DND-41 (cell line): ENCODE results near the gene MAP4K3.

ENCODE experiments used
- ATAC-seq: fragments of 200-7000 bp; cut with Tn5 transposase; 3 replicates; pipeline ENCODE4 v1.9.1; 2021; ENCODE audit warnings: low read depth; ENCODE audit not compliant: insufficient read depth
- DNase-seq: peaks from one replicate; pipeline ENCODE4 v3.0.0-alpha.2; 2020
- H2AFZ ChIP-seq: 2 replicates; pipeline ENCODE4 v1.6.0; 2012; ENCODE audit warnings: low read depth, low read length
- H3K27ac ChIP-seq: 2 replicates; pipeline ENCODE4 v1.5.1; 2012; ENCODE audit warnings: low read length, inconsistent platforms
- H3K27me3 ChIP-seq: fragments of 200-600 bp; sonication (generic); 2 replicates; pipeline ENCODE4 v1.6.0; 2012; ENCODE audit warnings: low read length, mild to moderate bottlenecking, inconsistent platforms; ENCODE audit not compliant: insufficient read depth, poor library complexity
- H3K36me3 ChIP-seq: 2 replicates; pipeline ENCODE4 v1.5.1; 2012; ENCODE audit warnings: low read length, inconsistent platforms; ENCODE audit not compliant: insufficient read depth
- H3K4me1 ChIP-seq: 2 replicates; pipeline ENCODE4 v1.5.1; 2012; ENCODE audit warnings: mild to moderate bottlenecking, low read length; ENCODE audit not compliant: insufficient read depth
- H3K4me2 ChIP-seq: 2 replicates; pipeline ENCODE4 v1.6.0; 2012; ENCODE audit warnings: mild to moderate bottlenecking, moderate library complexity, low read length, inconsistent platforms; ENCODE audit not compliant: insufficient read depth
- H3K4me3 ChIP-seq, 2 experiments: fragments of 200-600 bp in 1 of 2; shearing (Covaris generic) in 1 of 2; 2 replicates each; pipeline ENCODE4 v1.5.1; 2012 to 2016; ENCODE audit warnings: inconsistent platforms in 2 of 2, low read length in 2 of 2, mild to moderate bottlenecking in 2 of 2, low read depth in 1 of 2, moderate library complexity in 1 of 2
- H3K79me2 ChIP-seq: 2 replicates; pipeline ENCODE4 v1.6.0; 2012; ENCODE audit warnings: low read length, inconsistent platforms; ENCODE audit not compliant: insufficient read depth
- H3K9ac ChIP-seq: 2 replicates; pipeline ENCODE4 v1.6.0; 2012; ENCODE audit warnings: low read depth, mild to moderate bottlenecking, inconsistent platforms, low read length, moderate library complexity
- H3K9me3 ChIP-seq: 2 replicates; pipeline ENCODE4 v1.5.1; 2012; ENCODE audit warnings: low read length, moderate library complexity, mild to moderate bottlenecking, inconsistent platforms; ENCODE audit not compliant: insufficient read depth, severe bottlenecking
- H4K20me1 ChIP-seq: 2 replicates; pipeline ENCODE4 v1.6.0; 2012; ENCODE audit warnings: low read length; ENCODE audit not compliant: insufficient read depth
- EZH2 ChIP-seq: IDR thresholded peaks from 3 replicates; pipeline ENCODE4 v1.6.1; 2012; ENCODE audit warnings: borderline replicate concordance, low read depth, mild to moderate bottlenecking, moderate library complexity, low read length, inconsistent platforms; ENCODE audit not compliant: severe bottlenecking
- TF ChIP-seq, protein P1 (sequence below): IDR thresholded peaks from 2 replicates; pipeline ENCODE4 v1.5.1; 2012; ENCODE audit warnings: borderline replicate concordance, low read length, moderate library complexity, mild to moderate bottlenecking; ENCODE audit not compliant: poor library complexity, severe bottlenecking; ENCODE audit errors: extremely low read depth

MAP4K3 gene

DNA sequence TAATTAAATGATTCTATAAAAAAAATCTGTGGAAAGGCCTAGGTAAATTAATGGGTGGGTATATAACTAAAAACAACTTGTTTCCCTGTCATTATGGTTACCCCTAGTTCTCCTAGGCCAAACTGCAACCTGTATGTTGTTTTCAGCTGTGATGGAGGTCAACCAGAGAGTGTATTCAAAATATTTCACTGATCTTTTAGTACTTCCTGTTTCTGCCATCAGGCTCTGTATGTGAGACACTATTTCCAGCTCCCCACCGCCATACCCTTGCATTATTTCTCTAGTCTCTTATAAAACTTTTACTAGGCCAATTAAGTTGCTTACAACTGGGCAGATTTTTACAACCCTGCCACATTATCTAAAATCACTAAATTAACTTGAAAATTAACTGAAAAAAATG is 172.4 kb downstream of the MAP4K3 start:
- no peak overlapping the region for H3K27ac ChIP-seq
- ATAC-seq, result no peak
- H4K20me1 ChIP-seq, result no peaks in the 10 kb centered on the region
- DNase-seq, result no peak
- H3K9ac ChIP-seq, result no peak overlapping the region
- H3K36me3 ChIP-seq, result peaks cover 34% of the 10 kb centered on the region; the same call in 1 of the 2 replicates
- H3K9me3 ChIP-seq, result no peaks in the 10 kb centered on the region
- TF ChIP-seq EZH2, result no peak
- TF ChIP-seq, protein P1, sequence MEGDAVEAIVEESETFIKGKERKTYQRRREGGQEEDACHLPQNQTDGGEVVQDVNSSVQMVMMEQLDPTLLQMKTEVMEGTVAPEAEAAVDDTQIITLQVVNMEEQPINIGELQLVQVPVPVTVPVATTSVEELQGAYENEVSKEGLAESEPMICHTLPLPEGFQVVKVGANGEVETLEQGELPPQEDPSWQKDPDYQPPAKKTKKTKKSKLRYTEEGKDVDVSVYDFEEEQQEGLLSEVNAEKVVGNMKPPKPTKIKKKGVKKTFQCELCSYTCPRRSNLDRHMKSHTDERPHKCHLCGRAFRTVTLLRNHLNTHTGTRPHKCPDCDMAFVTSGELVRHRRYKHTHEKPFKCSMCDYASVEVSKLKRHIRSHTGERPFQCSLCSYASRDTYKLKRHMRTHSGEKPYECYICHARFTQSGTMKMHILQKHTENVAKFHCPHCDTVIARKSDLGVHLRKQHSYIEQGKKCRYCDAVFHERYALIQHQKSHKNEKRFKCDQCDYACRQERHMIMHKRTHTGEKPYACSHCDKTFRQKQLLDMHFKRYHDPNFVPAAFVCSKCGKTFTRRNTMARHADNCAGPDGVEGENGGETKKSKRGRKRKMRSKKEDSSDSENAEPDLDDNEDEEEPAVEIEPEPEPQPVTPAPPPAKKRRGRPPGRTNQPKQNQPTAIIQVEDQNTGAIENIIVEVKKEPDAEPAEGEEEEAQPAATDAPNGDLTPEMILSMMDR, result no peak
- no peak overlapping the region for H2AFZ ChIP-seq
- H3K79me2 ChIP-seq, result no peaks in the 10 kb centered on the region
- no peaks in the 10 kb centered on the region for H3K27me3 ChIP-seq
- H3K4me2 ChIP-seq, result no peak overlapping the region
- no peaks in the 10 kb centered on the region for H3K4me1 ChIP-seq
- H3K4me3 ChIP-seq, result no peak overlapping the region

DNA sequence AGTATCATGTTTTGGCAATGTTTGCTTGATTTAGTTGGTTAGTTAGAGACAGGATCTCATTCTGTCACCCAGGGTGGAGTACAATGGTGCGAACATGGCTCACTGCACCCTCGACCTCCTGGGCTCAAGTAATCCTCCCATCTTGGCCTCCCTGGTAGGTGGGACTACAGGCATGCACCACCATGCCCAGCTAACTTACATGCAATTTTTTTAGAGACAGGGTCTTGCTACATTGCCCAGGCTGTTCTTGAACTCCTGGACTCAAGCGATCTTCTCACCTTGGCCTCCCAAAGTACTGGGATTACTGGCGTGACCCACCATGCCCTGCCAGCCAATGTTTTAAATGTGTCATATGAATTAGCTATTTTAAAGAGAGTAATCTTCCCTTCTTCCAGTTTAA is 177.0 kb downstream of the MAP4K3 start:
- TF ChIP-seq EZH2, result no peak
- TF ChIP-seq, protein P1, result no peak
- no peak overlapping the region for H3K27ac ChIP-seq
- peaks cover 52% of the 10 kb centered on the region for H3K36me3 ChIP-seq
- H2AFZ ChIP-seq, result no peak overlapping the region
- DNase-seq (no peak), ATAC-seq (no peak)
- H3K4me3 ChIP-seq, result no peak overlapping the region
- H3K9ac ChIP-seq, result no peak overlapping the region
- H3K4me1 ChIP-seq, result no peaks in the 10 kb centered on the region
- no peak overlapping the region for H3K4me2 ChIP-seq
- no peaks in the 10 kb centered on the region for H3K9me3 ChIP-seq
- H4K20me1 ChIP-seq, result no peaks in the 10 kb centered on the region
- no peaks in the 10 kb centered on the region for H3K27me3 ChIP-seq
- H3K79me2 ChIP-seq, result no peaks in the 10 kb centered on the region

DNA sequence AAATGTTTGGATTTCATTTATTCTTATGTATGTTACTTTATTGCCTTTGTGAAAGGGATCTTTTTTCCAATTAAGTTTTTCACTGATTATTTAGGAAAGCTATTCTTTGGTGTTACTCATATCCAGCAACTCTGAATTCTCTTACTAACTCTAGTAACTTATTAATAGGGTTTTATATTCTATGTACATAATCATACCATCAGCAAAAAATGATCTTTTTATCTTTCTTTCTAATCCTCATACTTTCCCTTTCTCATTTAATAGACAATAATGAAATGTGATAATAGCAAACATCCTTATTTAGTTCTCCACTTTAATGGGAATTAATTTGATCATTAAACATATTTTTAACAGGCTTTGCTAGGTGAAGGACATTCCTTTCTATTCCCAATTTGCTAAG is 181.0 kb downstream of the MAP4K3 start:
- H3K27ac ChIP-seq, result no peak overlapping the region
- no peak overlapping the region for H3K9ac ChIP-seq
- H4K20me1 ChIP-seq, result no peaks in the 10 kb centered on the region
- no peak overlapping the region for H3K4me3 ChIP-seq
- TF ChIP-seq EZH2, result no peak
- TF ChIP-seq, protein P1, result no peak
- H3K4me2 ChIP-seq, result no peak overlapping the region
- ATAC-seq, result no peak
- H3K27me3 ChIP-seq, result no peaks in the 10 kb centered on the region
- H3K4me1 ChIP-seq, result no peaks in the 10 kb centered on the region
- H3K36me3 ChIP-seq, result peaks cover 70% of the 10 kb centered on the region
- DNase-seq, result no peak
- no peaks in the 10 kb centered on the region for H3K79me2 ChIP-seq
- H3K9me3 ChIP-seq, result no peaks in the 10 kb centered on the region
- no peak overlapping the region for H2AFZ ChIP-seq

DNA sequence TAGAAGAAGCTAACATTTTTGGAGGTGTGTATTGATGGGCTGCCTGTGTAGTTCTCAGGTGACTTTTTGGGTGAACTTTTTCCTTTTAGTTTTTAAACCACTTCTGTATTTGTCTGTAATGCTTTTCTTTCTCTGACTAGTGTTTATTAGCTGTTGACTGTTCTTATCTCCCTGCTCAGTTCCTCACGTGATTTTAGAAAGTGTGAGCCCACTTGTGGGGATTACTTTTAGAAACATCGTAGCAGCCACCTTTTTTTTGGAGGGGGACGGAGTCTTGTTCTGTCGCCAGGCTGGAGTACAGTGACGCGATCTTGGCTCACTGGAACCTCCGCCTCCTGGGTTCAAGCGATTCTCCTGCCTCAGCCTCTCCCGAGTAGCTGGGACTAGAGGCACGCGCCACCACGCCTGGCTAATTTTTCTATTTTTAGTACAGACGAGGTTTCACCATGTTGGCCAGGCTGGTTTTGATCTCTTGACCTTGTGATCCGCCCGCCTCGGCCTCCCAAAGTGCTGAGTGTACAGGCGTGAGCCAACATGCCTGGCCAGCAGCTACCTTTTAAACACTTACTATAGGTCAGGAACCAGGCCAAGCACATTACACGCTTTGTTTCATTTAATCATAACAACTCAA is 184.1 kb downstream of the MAP4K3 start:
- no peaks in the 10 kb centered on the region for H3K9me3 ChIP-seq
- H3K4me1 ChIP-seq, result no peaks in the 10 kb centered on the region
- H3K79me2 ChIP-seq, result no peaks in the 10 kb centered on the region
- no peak for DNase-seq
- H3K27me3 ChIP-seq, result no peaks in the 10 kb centered on the region
- TF ChIP-seq, protein P1, result no peak
- TF ChIP-seq EZH2, result no peak
- H3K27ac ChIP-seq, result no peak overlapping the region
- no peak overlapping the region for H3K4me2 ChIP-seq
- no peak overlapping the region for H3K4me3 ChIP-seq
- H3K9ac ChIP-seq, result no peak overlapping the region
- no peaks in the 10 kb centered on the region for H4K20me1 ChIP-seq
- peaks cover 60% of the 10 kb centered on the region; the same call in 1 of the 2 replicates for H3K36me3 ChIP-seq
- no peak for ATAC-seq
- H2AFZ ChIP-seq, result no peak overlapping the region
